ENCODE data around the gene FAM149A.

- no peak for TF ChIP-seq CTCF (IDR thresholded peaks at IDR 0.05; ENCODE audit: low read length)
- no peak for TF ChIP-seq EZH2 (optimal IDR thresholded peaks at IDR 0.05; ENCODE audit: low read depth, low read length)
- TF ChIP-seq EZH2phosphoT487 (IDR thresholded peaks at IDR 0.05; ENCODE audit: low read length) = no peak
These were observed 100.7 kb downstream of the FAM149A start for GRCh38 chr4:186205156-186205555.
